ENCODE measurements around the gene ZNF205. TPM values are rescaled to one million over a fixed set of nuclear protein-coding genes. Genes with fewer than 3 reads are reported as not detected.

Gene ZNF205
- polyA plus RNA-seq, 1 of the 3 experiments (the other 2 are of a cell fraction) = 9.7 TPM

Small RNA genes within 50 kb of the gene (small RNA-seq; reads per million reads assigned to genes)
- 0 to 0.78 (median 0) reads per million in 7 experiments for gene RNU1-22P

Other genes with a start within 250 kb of the ZNF205 start
- 56.4 and 64.8 TPM in 2 replicates for gene FLYWCH2, start 229.4 kb upstream of the ZNF205 start, polyA plus RNA-seq (2012; rRNA removed)
- 22.4 and 30.1 TPM in 2 replicates for gene FLYWCH1, start 200.7 kb upstream of the ZNF205 start, polyA plus RNA-seq (2012; rRNA removed)
- 0.24 and 0.77 TPM in 2 replicates for gene KREMEN2, start 148.3 kb upstream of the ZNF205 start, polyA plus RNA-seq (2012; rRNA removed)
- 8.4 and 8.8 TPM in 2 replicates for gene PAQR4, start 143.2 kb upstream of the ZNF205 start, polyA plus RNA-seq (2012; rRNA removed)
- 5.3 and 8.5 TPM in 2 replicates for gene PKMYT1, start 132.1 kb upstream of the ZNF205 start, polyA plus RNA-seq (2012; rRNA removed)
- gene CLDN9, start 99.7 kb upstream of the ZNF205 start, polyA plus RNA-seq (2012; rRNA removed) = 0.08 TPM in 1 of 2 replicates, not detected in the other
- gene CLDN6, start 94.4 kb upstream of the ZNF205 start, polyA plus RNA-seq (2012; rRNA removed) = 0.20 and 0.24 TPM in 2 replicates
- 374 and 393 TPM in 2 replicates for gene TNFRSF12A, start 92.2 kb upstream of the ZNF205 start, polyA plus RNA-seq (2012; rRNA removed)
- 34.7 and 54.9 TPM in 2 replicates for gene HCFC1R1, start 88.6 kb upstream of the ZNF205 start, polyA plus RNA-seq (2012; rRNA removed)
- 35.7 and 37.7 TPM in 2 replicates for gene THOC6, start 88.6 kb upstream of the ZNF205 start, polyA plus RNA-seq (2012; rRNA removed)
- gene BICDL2, start 75.6 kb upstream of the ZNF205 start, polyA plus RNA-seq (2012; rRNA removed) = not detected in 2 replicates
- 0.03 and 0.05 TPM in 2 replicates for gene MMP25, start 66.0 kb upstream of the ZNF205 start, polyA plus RNA-seq (2012; rRNA removed)
- 26.4 and 34.7 TPM in 2 replicates for gene IL32, start 46.9 kb upstream of the ZNF205 start, polyA plus RNA-seq (2012; rRNA removed)
- 0.05 TPM in 1 of 2 replicates, not detected in the other for gene ZSCAN10, start 13.3 kb upstream of the ZNF205 start, polyA plus RNA-seq (2012; rRNA removed)
- 0.83 and 1.1 TPM in 2 replicates for gene ZNF213, start 22.4 kb downstream of the ZNF205 start, polyA plus RNA-seq (2012; rRNA removed)
- gene OR1F1, start 75.6 kb downstream of the ZNF205 start, polyA plus RNA-seq (2012; rRNA removed) = 0.54 and 0.71 TPM in 2 replicates
- gene ZNF200, start 122.6 kb downstream of the ZNF205 start, polyA plus RNA-seq (2012; rRNA removed) = 2.8 and 3.5 TPM in 2 replicates
- 0.02 TPM in 1 of 2 replicates, not detected in the other for gene MEFV, start 144.0 kb downstream of the ZNF205 start, polyA plus RNA-seq (2012; rRNA removed)
- 13.7 and 16.4 TPM in 2 replicates for gene ZNF263, start 170.9 kb downstream of the ZNF205 start, polyA plus RNA-seq (2012; rRNA removed)
- gene TIGD7, start 192.8 kb downstream of the ZNF205 start, polyA plus RNA-seq (2012; rRNA removed) = 1.2 and 2.3 TPM in 2 replicates
- 7.2 and 10.5 TPM in 2 replicates for gene ZNF75A, start 192.9 kb downstream of the ZNF205 start, polyA plus RNA-seq (2012; rRNA removed)
- gene OR2C1, start 243.3 kb downstream of the ZNF205 start, polyA plus RNA-seq (2012; rRNA removed) = not detected in 2 replicates

All from SK-N-SH (cell line).